Upper lobe of left lung (tissue), 4 donors: Measurements from ENCODE around the gene PTGDS.

Experiments used
- EP300 ChIP-seq, 4 donors: sonication (generic); formaldehyde crosslinking; IDR thresholded peaks; one replicate each; pipeline ENCODE4 v1.5.1; 2017; ENCODE audit warnings: antibody characterized with exemption in 4 of 4, control low read depth in 2 of 4
- POLR2A ChIP-seq, 4 donors: fragments of 450-650 bp; IDR thresholded peaks; one replicate each; pipeline ENCODE4 v1.5.1; 2016 to 2017; ENCODE audit warnings: antibody characterized with exemption in 4 of 4, mild to moderate bottlenecking in 2 of 4
- POLR2AphosphoS5 ChIP-seq, 2 donors: sonication (generic); formaldehyde crosslinking; IDR thresholded peaks; one replicate each; pipeline ENCODE4 v1.5.1; 2017; ENCODE audit warnings: antibody characterized with exemption in 2 of 2
- TF ChIP-seq, protein P1 (sequence below), 6 experiments: fragments of 450-650 bp in 4 of 6; fragments of 200-600 bp in 2 of 6; sonication (generic) in 2 of 6; IDR thresholded peaks; one replicate each; pipeline ENCODE4 v1.5.1; 2016 to 2019; ENCODE audit warnings: antibody characterized with exemption in 6 of 6

DNA sequence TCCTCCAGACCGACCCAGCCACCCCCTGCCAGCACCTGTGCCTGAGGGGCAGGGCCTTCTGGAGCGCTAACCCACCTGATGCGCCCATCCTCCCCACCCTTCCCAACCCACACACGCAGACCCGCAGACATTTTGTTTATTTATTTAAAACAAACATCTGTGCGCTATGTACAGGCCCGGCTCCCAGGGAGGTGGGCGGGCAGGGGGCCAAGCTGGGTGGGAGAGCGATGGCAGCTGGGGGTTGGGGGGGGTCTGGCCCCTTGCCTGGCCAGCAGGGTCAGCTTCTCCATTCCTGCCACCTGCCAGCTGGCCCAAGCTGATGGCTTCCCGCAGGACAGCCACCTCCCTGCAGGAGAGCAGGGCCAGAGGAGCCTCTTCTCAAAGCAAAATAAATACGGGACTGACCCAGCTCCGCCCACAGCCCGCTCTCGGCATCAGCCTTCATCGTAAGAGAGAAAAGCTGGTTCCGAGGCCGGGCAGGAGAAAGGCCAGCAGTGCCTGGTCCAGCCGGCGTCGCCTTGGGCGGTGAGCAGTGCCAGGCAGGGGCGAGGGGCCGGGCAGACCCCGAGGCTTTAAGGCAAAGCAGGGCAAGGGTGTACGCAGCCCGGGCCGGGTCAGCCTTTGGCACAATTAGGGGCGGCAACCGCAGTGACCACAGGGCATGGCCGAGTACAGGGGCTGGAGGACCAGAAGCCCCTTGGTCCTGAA is 30.0 kb downstream of the PTGDS start:
- TF ChIP-seq POLR2A (IDR thresholded peaks at IDR 0.05) (no peak), POLR2AphosphoS5 (IDR thresholded peaks at IDR 0.05) (no peak), EP300 (IDR thresholded peaks at IDR 0.05) (no peak)
- TF ChIP-seq, protein P1, sequence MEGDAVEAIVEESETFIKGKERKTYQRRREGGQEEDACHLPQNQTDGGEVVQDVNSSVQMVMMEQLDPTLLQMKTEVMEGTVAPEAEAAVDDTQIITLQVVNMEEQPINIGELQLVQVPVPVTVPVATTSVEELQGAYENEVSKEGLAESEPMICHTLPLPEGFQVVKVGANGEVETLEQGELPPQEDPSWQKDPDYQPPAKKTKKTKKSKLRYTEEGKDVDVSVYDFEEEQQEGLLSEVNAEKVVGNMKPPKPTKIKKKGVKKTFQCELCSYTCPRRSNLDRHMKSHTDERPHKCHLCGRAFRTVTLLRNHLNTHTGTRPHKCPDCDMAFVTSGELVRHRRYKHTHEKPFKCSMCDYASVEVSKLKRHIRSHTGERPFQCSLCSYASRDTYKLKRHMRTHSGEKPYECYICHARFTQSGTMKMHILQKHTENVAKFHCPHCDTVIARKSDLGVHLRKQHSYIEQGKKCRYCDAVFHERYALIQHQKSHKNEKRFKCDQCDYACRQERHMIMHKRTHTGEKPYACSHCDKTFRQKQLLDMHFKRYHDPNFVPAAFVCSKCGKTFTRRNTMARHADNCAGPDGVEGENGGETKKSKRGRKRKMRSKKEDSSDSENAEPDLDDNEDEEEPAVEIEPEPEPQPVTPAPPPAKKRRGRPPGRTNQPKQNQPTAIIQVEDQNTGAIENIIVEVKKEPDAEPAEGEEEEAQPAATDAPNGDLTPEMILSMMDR (IDR thresholded peaks at IDR 0.05) = no peak
